Hematopoietic multipotent progenitor cell treated with erythropoietin and hydrocortisone succinate and interleukin-3 and kit ligand, for 17 days (in vitro differentiated cells): ENCODE data around the gene SLC4A1.

ENCODE experiments used
- DNase-seq: peaks from one replicate; pipeline ENCODE4 v3.0.0-alpha.2; 2015; ENCODE audit warnings: low spot score

SLC4A1 gene

DNA sequence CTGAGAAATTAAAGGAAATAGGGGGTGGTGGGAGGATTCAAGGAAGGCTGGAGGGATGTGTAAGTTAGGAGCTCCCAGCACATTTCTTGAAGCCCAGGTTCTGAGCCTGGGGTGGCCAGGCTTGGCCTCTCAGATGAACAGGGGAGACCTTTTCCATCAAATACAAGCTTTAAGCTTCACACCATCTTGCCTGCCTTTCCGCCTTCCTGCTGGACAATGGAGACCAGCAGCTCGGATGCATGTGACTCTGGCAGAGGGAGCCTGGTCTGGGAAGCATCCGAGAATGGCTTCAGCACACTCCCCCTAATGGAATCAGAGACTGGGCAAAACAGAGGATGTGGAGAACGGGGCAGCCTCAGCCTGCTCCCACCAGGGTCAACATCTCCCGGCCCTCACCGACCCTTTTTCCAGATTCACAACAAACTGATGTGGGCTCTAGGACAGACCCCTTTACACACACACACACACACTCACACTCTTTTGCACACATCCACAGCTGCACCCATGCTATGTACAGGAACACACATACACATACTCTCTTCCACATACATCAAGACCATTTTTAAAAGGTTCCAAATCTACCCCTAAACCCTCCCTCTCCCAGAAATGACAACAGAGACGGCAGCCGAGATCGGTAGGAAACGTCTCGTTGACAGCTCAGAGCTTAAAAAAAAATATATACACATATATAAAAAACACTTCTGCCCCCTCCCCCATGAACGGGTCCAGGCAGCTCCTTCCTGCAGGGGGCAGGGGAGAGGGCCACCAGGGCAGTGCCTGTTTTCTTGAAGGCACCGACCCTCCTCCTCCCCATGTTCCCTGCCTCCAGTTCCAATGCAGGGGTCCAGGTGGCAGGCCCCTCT is 61.7 kb downstream of the SLC4A1 start:
- DNase-seq, result no peak

DNA sequence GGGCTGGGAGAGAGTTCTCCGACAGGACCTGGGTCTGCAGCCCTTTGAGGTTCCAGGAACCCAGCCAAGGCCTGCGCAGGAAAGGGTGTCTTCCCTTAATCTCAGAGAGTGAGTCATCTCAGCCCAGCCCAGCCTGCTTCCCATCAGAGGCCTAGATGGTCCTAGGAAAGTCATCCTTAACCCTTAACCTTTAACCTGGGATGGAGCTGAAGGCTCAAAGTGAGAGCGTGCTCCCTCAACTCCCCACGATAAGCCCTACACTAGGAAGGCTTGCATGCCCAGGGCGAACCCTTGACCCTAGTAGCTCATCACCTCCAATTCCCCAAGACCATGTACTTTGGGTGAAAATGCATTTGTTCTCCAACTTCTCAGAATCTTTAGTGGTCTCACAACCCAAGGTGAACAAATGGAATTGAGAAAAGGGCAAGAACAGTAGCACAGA is 63.5 kb downstream of the SLC4A1 start:
- peak; percentile 73 for DNase-seq

DNA sequence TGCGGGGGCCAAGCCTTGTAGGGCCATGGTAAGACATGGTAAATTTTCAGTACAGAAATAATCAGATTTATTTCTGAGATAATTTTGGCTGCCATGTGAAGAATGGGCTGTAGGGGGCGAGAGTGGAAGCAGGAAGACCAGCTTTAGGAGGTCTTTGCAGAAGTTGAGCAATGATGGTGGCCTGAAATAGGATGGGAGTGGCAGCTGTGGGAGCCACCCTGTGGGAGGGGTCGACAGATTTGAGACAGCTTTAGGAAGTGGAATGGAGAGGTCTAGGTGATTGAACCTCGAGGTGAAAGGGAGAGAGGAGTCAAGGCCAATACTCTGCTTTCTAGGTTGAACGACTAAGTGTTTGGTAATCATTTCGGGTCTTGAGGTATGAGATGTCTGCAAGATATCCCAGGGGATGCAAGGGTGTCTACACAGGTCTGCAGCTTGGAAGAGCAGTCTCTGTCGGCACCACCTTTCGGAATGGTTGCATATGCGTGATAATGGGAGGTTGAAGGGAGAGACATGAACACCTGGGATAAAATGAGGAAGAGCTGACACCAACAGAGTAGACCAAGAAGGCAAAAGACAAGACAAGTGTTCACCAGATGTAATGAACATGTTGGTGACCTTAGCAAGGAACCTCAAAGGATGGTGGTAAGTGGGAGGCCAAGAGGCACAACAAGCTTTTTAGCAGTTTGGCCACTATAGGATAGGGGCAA is 64.0 kb downstream of the SLC4A1 start:
- DNase-seq, result peak; percentile 65

DNA sequence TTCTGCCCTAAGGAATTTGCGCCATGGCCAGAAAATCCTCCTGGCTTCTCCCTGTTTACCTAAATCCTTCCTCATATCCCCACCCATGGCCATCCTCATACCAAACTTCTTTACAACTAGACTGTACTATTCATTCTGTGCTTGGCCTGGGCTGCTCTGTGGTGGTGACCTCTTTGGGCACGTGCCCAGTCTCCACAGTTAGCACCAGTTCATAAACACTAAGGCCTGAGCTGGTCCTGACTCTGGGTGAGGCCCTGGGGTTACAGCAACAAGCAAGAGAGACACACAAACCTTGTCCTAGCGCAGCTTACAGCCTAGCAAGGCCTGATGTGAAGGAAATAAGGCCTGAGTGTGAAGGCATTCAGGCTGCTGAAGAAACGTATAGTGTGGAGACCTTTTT is 65.2 kb downstream of the SLC4A1 start:
- DNase-seq, result no peak

DNA sequence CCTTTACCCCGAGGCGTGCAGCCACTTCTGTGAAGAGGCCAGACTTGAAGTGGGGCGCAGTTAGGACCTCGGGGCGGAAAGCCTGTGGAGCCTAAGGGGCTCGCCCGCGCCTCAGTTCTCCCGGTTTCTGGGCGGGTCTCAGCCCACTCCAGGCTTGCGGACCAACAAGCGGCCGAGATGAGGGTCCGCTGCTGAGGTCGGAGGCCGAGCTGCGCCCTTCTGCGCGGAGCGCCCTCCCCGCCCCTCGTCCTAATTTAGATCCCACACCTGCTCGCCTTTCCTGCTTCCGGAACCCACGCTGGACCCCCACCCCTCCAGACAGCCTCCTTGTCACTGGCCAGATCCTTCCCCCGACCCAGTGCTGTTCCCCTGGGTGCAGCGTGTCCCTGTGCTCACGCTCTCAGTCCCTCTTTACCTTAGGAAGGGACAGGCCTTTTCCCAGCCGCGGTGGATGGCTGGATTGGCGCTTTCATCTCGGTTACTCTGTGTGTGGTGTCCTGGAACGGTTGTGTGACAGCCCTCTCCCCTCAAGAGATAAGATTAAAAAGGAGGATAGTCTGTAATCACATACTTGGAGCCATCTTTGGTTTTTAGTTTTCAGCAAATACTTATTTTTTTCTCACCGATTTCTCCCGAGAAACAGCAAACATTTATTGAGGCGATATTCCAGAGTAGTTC is 67.3 kb downstream of the SLC4A1 start:
- DNase-seq, result no peak

DNA sequence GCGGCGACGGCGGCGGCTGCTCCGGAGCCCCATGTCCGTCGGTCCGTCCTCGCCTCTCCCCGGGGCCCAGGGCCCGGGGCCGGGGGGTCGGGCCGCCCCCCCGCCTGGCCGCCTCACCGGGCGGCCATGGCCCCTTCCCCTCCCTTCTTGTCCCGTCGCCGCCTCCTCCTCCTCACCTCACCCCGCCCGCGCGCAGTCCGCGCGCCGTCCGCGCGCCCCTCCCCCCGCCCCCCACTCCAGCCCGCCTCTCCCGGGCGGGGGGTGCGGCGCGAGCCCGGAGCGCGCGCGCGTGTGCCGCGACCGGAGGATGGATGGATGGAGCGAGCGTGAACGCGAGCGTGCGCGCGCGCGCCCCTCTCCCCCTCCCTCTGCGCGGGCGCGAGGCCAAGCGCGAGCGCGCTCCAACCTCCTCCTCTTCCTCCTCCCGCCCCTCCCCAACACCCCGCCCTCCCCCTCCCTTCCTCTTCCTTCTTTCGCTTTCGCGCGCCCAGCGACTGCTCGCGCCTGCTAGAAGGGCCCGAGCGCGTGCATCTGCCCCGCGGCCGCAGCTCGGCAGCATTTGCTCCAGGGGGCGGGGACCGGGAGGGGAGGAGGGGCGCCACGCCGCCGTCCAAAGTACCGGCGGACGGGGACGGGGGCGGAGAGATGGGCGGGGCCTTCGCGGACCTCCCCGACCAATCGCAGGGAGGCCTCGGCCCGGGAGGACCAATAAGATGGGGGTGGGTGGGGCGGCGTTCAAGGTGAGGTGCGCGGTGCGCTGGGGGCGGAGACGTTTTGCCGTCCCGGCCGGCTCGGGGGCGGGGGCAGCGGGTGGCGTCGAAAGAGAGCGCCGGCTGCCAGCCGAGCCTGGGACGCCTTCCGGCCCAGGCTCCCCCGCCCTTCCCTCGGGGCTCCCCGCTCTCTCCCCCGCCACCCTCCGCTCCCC is 68.1 kb downstream of the SLC4A1 start, which contains the start of gene ATXN7L3:
ATXN7L3 (minus strand) TSS at position 332 of the 925 bp plus-strand sequence. CDS start 1,814 bp downstream, outside the sequence.
- DNase-seq, result peak; percentile 96

DNA sequence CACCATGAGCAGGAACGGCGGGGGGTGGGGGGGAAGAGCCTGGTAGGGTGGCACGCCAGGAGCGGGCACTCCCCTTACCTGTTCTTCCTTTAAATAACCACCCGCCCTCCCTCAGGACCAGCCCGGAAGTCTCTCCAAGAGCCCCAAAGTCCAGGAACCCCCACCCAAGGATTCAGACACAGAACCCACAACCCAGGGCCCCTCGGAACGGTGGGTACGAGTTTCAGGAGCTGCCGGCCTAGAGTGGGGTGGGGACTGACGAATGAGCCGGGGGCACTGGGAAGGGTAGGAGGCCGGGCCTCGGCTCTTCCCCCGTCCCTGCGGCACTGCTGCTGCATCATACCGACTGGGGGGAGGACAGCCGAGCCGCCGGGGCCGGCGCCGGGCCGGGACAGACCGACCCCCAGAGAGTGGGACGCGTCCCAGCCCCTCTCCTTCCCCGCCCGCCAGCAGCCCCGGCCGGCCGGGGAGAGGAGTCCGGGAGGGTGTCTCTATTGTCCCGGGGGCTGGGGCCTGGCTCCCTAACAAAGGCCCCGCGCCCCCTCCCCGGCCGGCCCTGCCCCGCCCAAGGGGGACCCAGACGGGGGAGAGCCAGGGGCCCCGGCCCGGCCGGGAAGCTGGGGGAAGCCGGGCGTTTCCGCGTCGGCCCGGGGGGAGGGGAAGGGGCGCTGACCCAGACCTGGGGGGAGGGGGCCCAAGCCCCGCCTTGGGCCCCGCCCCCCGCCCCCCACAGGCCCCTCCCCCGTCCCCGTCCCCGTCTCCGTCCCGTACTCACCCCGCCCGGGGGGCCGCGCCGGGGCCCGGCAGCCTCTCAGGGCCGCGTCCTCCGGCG is 69.0 kb downstream of the SLC4A1 start:
- DNase-seq, result peak; percentile 47
